ENCODE results near the gene VSX1.

DNA sequence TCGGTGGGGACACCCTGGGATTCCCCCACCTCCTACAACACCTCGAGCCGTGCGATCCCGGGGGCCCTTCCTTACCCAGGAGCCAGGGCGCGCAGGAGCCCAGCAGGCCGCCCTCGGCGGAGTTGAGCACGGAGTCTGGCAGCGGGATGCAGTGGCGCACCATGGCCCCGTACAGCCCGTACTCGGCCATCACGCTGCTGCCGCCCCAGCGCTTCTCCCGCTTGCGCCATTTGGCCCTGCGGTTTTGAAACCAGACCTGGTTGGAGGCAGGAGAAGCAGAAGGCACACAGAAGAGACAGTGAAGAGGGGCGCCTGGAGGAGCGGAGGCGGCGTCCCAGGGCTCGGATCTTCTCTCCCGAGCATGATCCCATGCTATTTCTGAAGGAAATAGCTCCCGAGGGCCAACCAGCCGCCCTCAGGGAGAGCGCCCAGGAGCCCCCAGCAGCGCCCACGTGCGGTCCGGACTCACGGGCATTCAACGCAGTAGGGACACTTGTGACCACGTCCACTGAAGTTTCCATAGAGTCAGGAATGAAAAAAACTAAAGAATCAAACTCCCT lies 4.3 kb downstream of the VSX1 start:
- no peak for TF ChIP-seq CTCF (IDR thresholded peaks at IDR 0.05)
- TF ChIP-seq POLR2A (IDR thresholded peaks at IDR 0.05): no peak
- no peak for TF ChIP-seq POLR2AphosphoS5 (IDR thresholded peaks at IDR 0.05)
- TF ChIP-seq EP300 (IDR thresholded peaks at IDR 0.05): no peak

Data from upper lobe of left lung (tissue), 4 donors.